ENCODE measurements around the gene DNAJB12. TPM values are rescaled to one million over a fixed set of nuclear protein-coding genes. Genes with fewer than 3 reads are reported as not detected.
"Not testable (repeated sequence)": the region's sequence is repeated elsewhere in the genome, so short reads cannot be mapped to it uniquely, and the experiment has no call there.

The DNAJB12 gene
- total RNA-seq, 1 experiment from 2014 or later, result 30.9 TPM

DNA sequence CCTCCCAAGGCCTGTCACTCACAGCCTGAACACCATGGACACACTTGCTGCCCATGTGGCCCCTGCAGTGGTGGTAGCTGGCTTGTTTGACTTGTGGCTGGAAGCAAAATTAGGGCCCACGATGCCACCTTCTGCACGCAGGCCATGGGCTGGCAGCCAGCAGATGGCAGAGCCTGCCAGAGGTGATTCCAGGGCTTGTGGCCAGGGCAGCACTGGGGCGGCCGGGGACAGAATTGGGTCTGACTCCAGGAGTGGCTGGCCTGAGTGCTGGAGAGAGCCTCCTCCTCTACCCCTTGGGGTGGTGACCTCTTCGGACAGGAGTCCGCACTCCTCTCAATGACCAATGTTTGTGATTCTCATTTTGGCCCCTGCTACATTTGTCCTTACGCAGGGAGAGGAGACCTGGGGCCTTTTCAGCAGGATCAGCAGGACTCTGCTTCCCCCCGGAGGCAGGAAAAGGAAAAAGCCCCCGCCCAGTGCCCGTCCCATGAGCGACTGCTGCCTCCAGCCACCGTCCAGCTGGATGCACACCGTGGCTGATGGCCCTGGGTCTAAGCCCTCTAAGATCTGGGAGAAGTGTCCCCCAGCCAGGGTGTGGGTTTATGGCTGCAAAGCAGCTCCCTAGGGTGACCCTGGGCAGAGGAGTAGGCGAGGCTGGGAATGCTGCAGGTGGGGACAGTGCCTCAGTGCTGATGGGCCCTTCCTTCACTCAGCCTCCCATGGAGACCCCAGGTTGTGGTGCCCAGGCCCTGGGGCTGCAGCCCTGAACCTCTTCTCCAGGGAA lies 26.5 kb downstream of the DNAJB12 start:
- H3K27me3 ChIP-seq (ENCODE audit: low read length), result no peaks in the 10 kb centered on the region
- H3K79me2 ChIP-seq (ENCODE audit: low read length), result no peaks in the 10 kb centered on the region
- no peaks in the 10 kb centered on the region for H3F3A ChIP-seq (ENCODE audit: low read length, unreplicated experiment)
- H3K9me3 ChIP-seq (ENCODE audit: low read length), result no peaks in the 10 kb centered on the region
- TF ChIP-seq EZH2 (IDR thresholded peaks at IDR 0.05; ENCODE audit: low read length, unreplicated experiment) (no peak), EZH2phosphoT487 (IDR thresholded peaks at IDR 0.05; ENCODE audit: borderline replicate concordance, low read length) (no peak)
- TF ChIP-seq, protein P1, sequence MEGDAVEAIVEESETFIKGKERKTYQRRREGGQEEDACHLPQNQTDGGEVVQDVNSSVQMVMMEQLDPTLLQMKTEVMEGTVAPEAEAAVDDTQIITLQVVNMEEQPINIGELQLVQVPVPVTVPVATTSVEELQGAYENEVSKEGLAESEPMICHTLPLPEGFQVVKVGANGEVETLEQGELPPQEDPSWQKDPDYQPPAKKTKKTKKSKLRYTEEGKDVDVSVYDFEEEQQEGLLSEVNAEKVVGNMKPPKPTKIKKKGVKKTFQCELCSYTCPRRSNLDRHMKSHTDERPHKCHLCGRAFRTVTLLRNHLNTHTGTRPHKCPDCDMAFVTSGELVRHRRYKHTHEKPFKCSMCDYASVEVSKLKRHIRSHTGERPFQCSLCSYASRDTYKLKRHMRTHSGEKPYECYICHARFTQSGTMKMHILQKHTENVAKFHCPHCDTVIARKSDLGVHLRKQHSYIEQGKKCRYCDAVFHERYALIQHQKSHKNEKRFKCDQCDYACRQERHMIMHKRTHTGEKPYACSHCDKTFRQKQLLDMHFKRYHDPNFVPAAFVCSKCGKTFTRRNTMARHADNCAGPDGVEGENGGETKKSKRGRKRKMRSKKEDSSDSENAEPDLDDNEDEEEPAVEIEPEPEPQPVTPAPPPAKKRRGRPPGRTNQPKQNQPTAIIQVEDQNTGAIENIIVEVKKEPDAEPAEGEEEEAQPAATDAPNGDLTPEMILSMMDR (conservative IDR thresholded peaks at IDR 0.05; ENCODE audit: low read depth, low read length), result peak; percentile 75
- DNase-seq, result peak; percentile 65
- H3K4me1 ChIP-seq (ENCODE audit: insufficient read depth, low read length), result peaks cover 21% of the 10 kb centered on the region
- no peak overlapping the region for H3K9ac ChIP-seq (ENCODE audit: low read length)
- no peaks in the 10 kb centered on the region for H4K20me1 ChIP-seq (ENCODE audit: low read length)
- H3K4me2 ChIP-seq (ENCODE audit: low read length), result peak overlapping the region; percentile 37; the same call in 1 of the 2 replicates
- no peaks in the 10 kb centered on the region for H3K36me3 ChIP-seq (ENCODE audit: low read depth, low read length)
- BruUV-seq (replicated peaks), result no TSS peak
- CTCF ChIA-PET, result interaction anchor here (0.6 kb wide), 2 partner anchors 112 to 491 kb away, joined by 3 to 5 read pairs; partner anchors contain the start of gene ASCC1
- intact Hi-C loops (cut with micrococcal nuclease), result loop anchor here (1.0 kb wide), 1 partner anchor 84 kb away; no protein-coding TSS in a partner anchor
- peak; percentile 61 for ATAC-seq
- H2AFZ ChIP-seq (ENCODE audit: low read length), result peak overlapping the region; percentile 69
- H3K4me3 ChIP-seq (ENCODE audit: low read length), result no peak overlapping the region
- no peaks in the 10 kb centered on the region for H3K9me2 ChIP-seq (replicated peaks; ENCODE audit: low read length)
- POLR2A ChIA-PET (ENCODE audit: unreplicated experiment), result interaction anchor here (0.6 kb wide), 1 partner anchor 53 kb away, joined by 3 read pairs; no protein-coding TSS in a partner anchor
- peak overlapping the region; percentile 37; the same call in 1 of the 2 replicates for H3K27ac ChIP-seq (ENCODE audit: low read length)

DNA sequence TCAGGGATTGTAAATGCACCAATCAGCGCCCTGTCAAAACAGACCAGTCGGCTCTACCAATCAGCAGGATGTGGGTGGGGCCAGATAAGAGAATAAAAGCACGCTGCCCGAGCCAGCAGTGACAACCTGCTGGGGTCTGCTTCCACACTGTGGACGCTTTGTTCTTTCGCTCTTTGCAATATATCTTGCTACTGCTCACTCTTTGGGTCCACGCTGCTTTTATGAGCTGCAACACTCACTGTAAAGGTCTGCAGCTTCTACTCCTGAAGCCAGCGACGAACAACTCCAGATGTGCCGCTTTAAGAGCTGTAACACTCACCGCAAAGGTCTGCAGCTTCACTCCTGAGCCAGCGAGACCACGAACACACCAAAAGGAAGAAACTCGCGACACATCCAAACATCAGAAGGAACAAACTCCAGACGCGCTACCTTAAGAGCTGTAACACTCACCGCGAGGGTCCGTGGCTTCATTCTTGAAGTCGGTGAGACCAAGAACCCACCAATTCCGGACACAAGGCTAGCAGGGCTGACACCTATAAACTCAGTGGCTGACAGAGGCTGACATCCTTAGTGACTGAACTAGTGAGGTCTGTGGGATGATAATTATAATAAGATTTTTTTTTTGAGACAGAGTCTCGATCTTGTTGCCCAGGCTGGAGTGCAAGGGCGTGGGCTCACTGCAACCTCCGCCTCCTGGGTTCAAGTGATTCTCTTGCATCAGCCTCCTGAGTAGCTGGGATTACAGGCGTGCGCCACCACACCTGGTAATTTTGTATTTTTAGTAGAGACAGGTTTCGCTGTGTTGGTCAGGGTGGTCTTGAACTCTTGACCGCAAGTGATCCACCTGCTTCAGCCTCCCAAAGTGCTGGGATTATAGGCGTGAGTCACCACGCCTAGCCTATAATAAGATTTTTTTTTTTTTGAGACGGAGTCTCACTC lies 27.8 kb downstream of the DNAJB12 start:
- DNase-seq; POLR2A ChIA-PET (ENCODE audit: unreplicated experiment); H3K4me3 ChIP-seq (ENCODE audit: low read length); ATAC-seq; H3K27me3 ChIP-seq (ENCODE audit: low read length); H3F3A ChIP-seq (ENCODE audit: low read length, unreplicated experiment); CTCF ChIA-PET; H3K36me3 ChIP-seq (ENCODE audit: low read depth, low read length); H3K79me2 ChIP-seq (ENCODE audit: low read length); BruUV-seq (replicated peaks); intact Hi-C loops (cut with micrococcal nuclease); H3K9me3 ChIP-seq (ENCODE audit: low read length); H4K20me1 ChIP-seq (ENCODE audit: low read length); H3K27ac ChIP-seq (ENCODE audit: low read length); H3K4me2 ChIP-seq (ENCODE audit: low read length); H3K9me2 ChIP-seq (replicated peaks; ENCODE audit: low read length); H3K9ac ChIP-seq (ENCODE audit: low read length); H2AFZ ChIP-seq (ENCODE audit: low read length): not testable (repeated sequence)
- peaks cover 26% of the 10 kb centered on the region for H3K4me1 ChIP-seq (ENCODE audit: insufficient read depth, low read length)

DNA sequence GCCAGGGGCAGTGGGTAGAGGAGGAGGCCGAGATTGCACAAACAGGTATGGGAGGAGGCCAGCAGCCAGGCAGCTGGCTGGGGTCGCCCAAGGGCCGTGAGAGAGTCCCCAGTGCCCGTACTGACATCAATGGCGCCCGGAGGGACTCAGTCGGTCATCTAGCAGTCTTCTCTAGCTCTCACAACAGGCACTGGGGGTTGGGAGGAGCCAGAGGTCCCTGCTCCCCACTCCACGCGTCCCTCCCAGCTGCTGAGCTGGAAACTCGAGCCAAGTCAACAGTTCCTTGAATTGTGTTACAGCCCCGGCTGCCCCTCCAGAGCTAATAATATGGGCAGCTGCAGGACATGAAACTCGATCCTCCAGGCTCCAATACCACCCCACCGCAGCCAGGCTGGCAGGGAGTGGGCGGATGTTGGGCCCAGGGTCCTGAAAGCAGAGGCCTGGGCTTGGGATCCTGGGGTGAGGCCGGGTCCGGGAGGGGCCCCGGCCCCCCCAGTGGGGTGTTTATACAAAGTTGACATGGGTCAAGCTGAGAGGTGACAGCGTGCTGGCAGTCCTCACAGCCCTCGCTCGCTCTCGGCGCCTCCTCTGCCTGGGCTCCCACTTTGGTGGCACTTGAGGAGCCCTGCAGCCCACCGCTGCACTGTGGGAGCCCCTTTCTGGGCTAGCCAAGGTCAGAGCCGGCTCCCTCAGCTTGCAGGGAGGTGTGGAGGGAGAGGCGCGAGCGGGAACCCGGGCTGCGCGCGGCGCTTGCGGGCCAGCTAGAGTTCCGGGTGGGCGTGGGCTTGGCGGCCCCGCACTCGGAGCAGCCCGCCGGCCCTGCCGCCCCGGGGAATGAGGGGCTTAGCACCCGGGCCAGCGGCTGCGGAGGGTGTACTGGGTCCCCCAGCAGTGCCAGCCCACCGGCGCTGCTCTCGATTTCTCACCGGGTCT lies 29.2 kb downstream of the DNAJB12 start:
- H3K9me2 ChIP-seq (replicated peaks; ENCODE audit: low read length); POLR2A ChIA-PET (ENCODE audit: unreplicated experiment); H3K4me3 ChIP-seq (ENCODE audit: low read length); H3F3A ChIP-seq (ENCODE audit: low read length, unreplicated experiment); H3K4me2 ChIP-seq (ENCODE audit: low read length); H4K20me1 ChIP-seq (ENCODE audit: low read length); H2AFZ ChIP-seq (ENCODE audit: low read length); DNase-seq; H3K79me2 ChIP-seq (ENCODE audit: low read length); ATAC-seq; H3K9ac ChIP-seq (ENCODE audit: low read length); CTCF ChIA-PET; H3K9me3 ChIP-seq (ENCODE audit: low read length); H3K36me3 ChIP-seq (ENCODE audit: low read depth, low read length); H3K27me3 ChIP-seq (ENCODE audit: low read length); BruUV-seq (replicated peaks); H3K27ac ChIP-seq (ENCODE audit: low read length); intact Hi-C loops (cut with micrococcal nuclease): not testable (repeated sequence)
- H3K4me1 ChIP-seq (ENCODE audit: insufficient read depth, low read length), result peaks cover 30% of the 10 kb centered on the region
